Right renal pelvis (tissue), 4 donors: ENCODE measurements around the gene GALNT14. TPM values are rescaled to one million over a fixed set of nuclear protein-coding genes. Genes with fewer than 3 reads are reported as not detected.

Experiments
- DNase-seq, 4 donors: peaks; one replicate each; pipeline ENCODE4 v3.0.0-alpha.2; 2013; ENCODE audit warnings: low read depth in 4 of 4, low spot score in 3 of 4, missing footprints in 1 of 4
- polyA plus RNA-seq, 4 donors: library from polyadenylated mRNA; unstranded; fragments of 120-200 nt; gene quantifications; one replicate each; pipeline ENCODE4 v1.2.1, GENCODE V29; 2013; ENCODE audit not compliant: insufficient read length in 4 of 4

The GALNT14 gene
- polyA plus RNA-seq, 4 donors = 36.7 to 48.1 (median 39.7) TPM

- no peak for DNase-seq
Measured at GRCh38 chr2:30981510-30981909, 156.7 kb downstream of the GALNT14 start.

- no peak for DNase-seq
Measured at GRCh38 chr2:30981096-30981495, 157.1 kb downstream of the GALNT14 start.

GRCh38 chr2:30979822-30980245 lies 158.4 kb downstream of the GALNT14 start:
- no peak for DNase-seq

- no peak for DNase-seq
Measured at GRCh38 chr2:30978854-30979253, 159.4 kb downstream of the GALNT14 start.

- DNase-seq = no peak
Measured at GRCh38 chr2:30978044-30978443, 160.2 kb downstream of the GALNT14 start.

- DNase-seq = no peak
Measured at GRCh38 chr2:30975156-30975555, 163.1 kb downstream of the GALNT14 start.

- no peak for DNase-seq
Measured at GRCh38 chr2:30974554-30974953, 163.7 kb downstream of the GALNT14 start.

GRCh38 chr2:30974092-30974491 lies 164.1 kb downstream of the GALNT14 start:
- DNase-seq = no peak

- no peak for DNase-seq
Measured at GRCh38 chr2:30971231-30972025, 166.8 kb downstream of the GALNT14 start.

GRCh38 chr2:30968660-30969397 lies 169.4 kb downstream of the GALNT14 start:
- DNase-seq = no peak

GRCh38 chr2:30966786-30967185 lies 171.5 kb downstream of the GALNT14 start:
- no peak for DNase-seq

GRCh38 chr2:30965022-30965531 lies 173.2 kb downstream of the GALNT14 start:
- no peak for DNase-seq

GRCh38 chr2:30964334-30965005 lies 173.8 kb downstream of the GALNT14 start:
- no peak for DNase-seq

- DNase-seq = no peak
Measured at GRCh38 chr2:30963184-30963583, 175.1 kb downstream of the GALNT14 start.

GRCh38 chr2:30960213-30960612 lies 178.0 kb downstream of the GALNT14 start:
- no peak for DNase-seq

- DNase-seq = no peak
Measured at GRCh38 chr2:30959653-30960052, 178.6 kb downstream of the GALNT14 start.

- DNase-seq = no peak
Measured at GRCh38 chr2:30958918-30959265, 179.3 kb downstream of the GALNT14 start.

GRCh38 chr2:30958193-30958917 lies 179.9 kb downstream of the GALNT14 start:
- no peak for DNase-seq

- no peak for DNase-seq
Measured at GRCh38 chr2:30957591-30957990, 180.6 kb downstream of the GALNT14 start.

GRCh38 chr2:30956995-30957394 lies 181.2 kb downstream of the GALNT14 start:
- no peak for DNase-seq
